ENCODE measurements around the gene CTIF. TPM values are rescaled to one million over a fixed set of nuclear protein-coding genes. Genes with fewer than 3 reads are reported as not detected.

CTIF gene
- total and polyA plus RNA-seq, 2 donors (not counting 1 experiment from before 2014, with no cell fraction given), result 27.2 to 28.1 TPM

GRCh38 chr18:48621815-48622555 is 83.2 kb downstream of the CTIF start:
- Histone ChIP-seq H3K79me2 (ENCODE audit: control insufficient read depth, insufficient read depth, low read length) (peaks cover 2% of the 10 kb centered on the region), H3K4me2 (ENCODE audit: extremely low read depth, insufficient read depth, low read length) (no peak overlapping the region), H3K27ac (ENCODE audit: insufficient read depth, low read length) (peak overlapping the region; percentile 26), H3K36me3 (ENCODE audit: control insufficient read depth, insufficient read depth, low read length) (peaks cover 4% of the 10 kb centered on the region), H3K4me1 (ENCODE audit: control insufficient read depth, extremely low read depth, insufficient read depth, low read length) (peaks cover 35% of the 10 kb centered on the region), H3K27me3 (ENCODE audit: control insufficient read depth, insufficient read depth, low read length) (no peaks in the 10 kb centered on the region), H3K9ac (ENCODE audit: insufficient read depth, low read length) (no peak overlapping the region), H3K4me3 (replicated peaks in 1 of 4; ENCODE audit: control extremely low read depth in 1 of 4, insufficient read depth in 1 of 4, low read depth in 3 of 4, low read length in 4 of 4) (no peak overlapping the region), H3K9me3 (ENCODE audit: control insufficient read depth, insufficient read depth, low read depth, low read length) (no peaks in the 10 kb centered on the region), H2AFZ (ENCODE audit: low read length) (no peak overlapping the region), H4K20me1 (ENCODE audit: control insufficient read depth, extremely low read depth, insufficient read depth, low read length) (no peaks in the 10 kb centered on the region)
- TF ChIP-seq CTCF (conservative IDR thresholded peaks at IDR 0.05 in 1 of 2, IDR thresholded peaks at IDR 0.05 in 1 of 2; ENCODE audit: low read depth in 1 of 2, low read length in 2 of 2), result no peak
- no peak for TF ChIP-seq EZH2 (IDR thresholded peaks at IDR 0.05; ENCODE audit: low read length, missing control alignments)
- peak in 1 of 2 donors; percentile 66 for DNase-seq (ENCODE audit: low read depth in 2 of 2)

- peaks cover 2% of the 10 kb centered on the region for H3K79me2 ChIP-seq (ENCODE audit: control insufficient read depth, insufficient read depth, low read length)
- no peak overlapping the region for H2AFZ ChIP-seq (ENCODE audit: low read length)
Observed at GRCh38 chr18:48622911-48623431, 84.1 kb downstream of the CTIF start.

More at GRCh38 chr18:48622911-48623431, 84.1 kb downstream of the CTIF start:
- H3K27me3 ChIP-seq (ENCODE audit: control insufficient read depth, insufficient read depth, low read length), result no peaks in the 10 kb centered on the region
- H4K20me1 ChIP-seq (ENCODE audit: control insufficient read depth, extremely low read depth, insufficient read depth, low read length), result no peaks in the 10 kb centered on the region
- H3K4me1 ChIP-seq (ENCODE audit: control insufficient read depth, extremely low read depth, insufficient read depth, low read length), result peaks cover 38% of the 10 kb centered on the region
- H3K27ac ChIP-seq (ENCODE audit: insufficient read depth, low read length), result peak overlapping the region; percentile 64
- H3K4me3 ChIP-seq (replicated peaks in 1 of 4; ENCODE audit: control extremely low read depth in 1 of 4, insufficient read depth in 1 of 4, low read depth in 3 of 4, low read length in 4 of 4), result no peak overlapping the region
- peaks cover 4% of the 10 kb centered on the region for H3K36me3 ChIP-seq (ENCODE audit: control insufficient read depth, insufficient read depth, low read length)
- H3K9ac ChIP-seq (ENCODE audit: insufficient read depth, low read length), result peak overlapping the region; percentile 39
- TF ChIP-seq EZH2 (IDR thresholded peaks at IDR 0.05; ENCODE audit: low read length, missing control alignments) (no peak), CTCF (conservative IDR thresholded peaks at IDR 0.05 in 1 of 2, IDR thresholded peaks at IDR 0.05 in 1 of 2; ENCODE audit: low read depth in 1 of 2, low read length in 2 of 2) (no peak)
- no peaks in the 10 kb centered on the region for H3K9me3 ChIP-seq (ENCODE audit: control insufficient read depth, insufficient read depth, low read depth, low read length)
- H3K4me2 ChIP-seq (ENCODE audit: extremely low read depth, insufficient read depth, low read length), result peak overlapping the region; percentile 38
- peak in 1 of 2 donors; percentile 86 for DNase-seq (ENCODE audit: low read depth in 2 of 2)
